GM19193 (cell line): Measurements from ENCODE around the gene CGRRF1.

ENCODE experiments used
- POLR2A ChIP-seq: IDR thresholded peaks from 4 replicates; pipeline ENCODE4 v1.6.1; 2011; ENCODE audit not compliant: insufficient read depth, insufficient read length; ENCODE audit errors: extremely low read depth

CGRRF1 gene

DNA sequence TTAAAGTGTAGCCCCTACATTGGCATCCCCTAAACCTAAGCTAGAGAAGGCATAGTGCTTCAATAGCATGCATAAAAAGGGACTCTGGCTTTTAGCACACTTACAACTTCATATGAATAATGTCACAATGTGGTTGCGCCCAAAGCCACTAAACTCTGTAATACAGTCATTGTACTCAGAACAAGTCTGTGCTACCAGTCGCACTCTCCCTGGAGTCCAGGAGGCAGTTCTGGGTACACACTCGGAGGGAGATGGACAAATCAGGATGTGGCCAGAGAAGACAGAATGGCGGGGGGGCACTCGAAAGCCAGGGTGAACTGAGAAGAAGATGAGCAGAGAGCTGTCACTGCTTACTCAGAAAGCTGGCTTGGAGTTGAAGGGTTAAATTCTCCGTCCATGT is 67.8 kb downstream of the CGRRF1 start:
- TF ChIP-seq POLR2A = no peak

GRCh38 chr14:54577977-54578376 is 68.3 kb downstream of the CGRRF1 start:
- no peak for TF ChIP-seq POLR2A

DNA sequence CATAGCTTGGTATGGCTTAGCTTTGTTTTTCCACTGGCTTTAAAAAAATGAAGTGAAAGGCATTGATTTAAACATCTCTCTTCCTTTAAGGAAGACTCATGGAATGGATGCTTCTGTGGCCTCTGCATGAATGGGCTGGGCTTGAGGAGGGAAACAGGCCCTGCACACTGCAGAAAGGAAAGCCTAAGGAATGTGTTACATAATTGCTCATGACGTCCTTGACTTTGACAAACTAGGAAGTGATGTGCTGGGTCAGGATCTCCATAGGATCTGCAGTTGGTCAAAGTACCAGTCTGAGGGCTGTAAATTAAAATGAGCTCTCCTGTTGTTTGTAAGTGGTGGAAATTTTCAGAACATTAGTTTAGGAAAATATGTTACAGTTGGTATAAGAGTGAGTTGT is 69.9 kb downstream of the CGRRF1 start:
- no peak for TF ChIP-seq POLR2A

DNA sequence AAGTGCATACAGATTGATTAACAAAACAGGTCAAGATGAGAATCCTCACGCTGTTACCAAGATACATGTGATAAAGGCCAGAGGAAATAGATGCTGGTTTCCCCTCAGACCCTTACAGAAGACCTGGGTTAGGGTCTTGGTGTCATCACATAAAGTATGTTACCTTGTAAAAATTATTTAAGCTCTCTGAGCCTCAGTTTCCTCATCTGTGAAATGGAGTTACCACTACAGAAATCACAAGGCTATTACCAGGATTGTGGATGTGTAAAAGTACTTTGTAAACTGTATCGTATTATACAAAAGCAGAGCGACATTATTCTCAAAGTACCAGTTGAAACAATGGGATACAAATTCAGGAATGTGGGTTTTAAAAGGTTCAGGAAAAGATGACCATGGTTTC is 71.2 kb downstream of the CGRRF1 start:
- TF ChIP-seq POLR2A = no peak

DNA sequence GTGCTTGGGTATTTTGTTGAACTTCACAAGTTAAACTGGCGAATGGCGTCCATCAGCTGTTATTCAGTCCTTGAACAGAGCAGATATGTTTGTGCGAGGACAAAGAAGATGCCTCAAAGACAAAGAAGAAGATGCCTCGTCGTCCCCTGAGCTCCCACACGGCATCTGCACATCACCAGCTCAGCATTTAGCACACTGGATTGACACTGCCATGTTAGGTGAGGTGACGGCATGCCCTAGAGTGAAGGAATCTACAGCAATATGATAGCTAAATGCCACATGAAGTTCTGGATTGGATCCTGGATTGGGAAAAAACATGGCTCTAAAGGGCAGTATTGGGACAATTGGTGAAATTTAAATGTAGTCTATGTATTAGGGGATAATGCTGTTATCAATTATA is 72.6 kb downstream of the CGRRF1 start:
- TF ChIP-seq POLR2A = no peak

- TF ChIP-seq POLR2A = no peak
Observed at GRCh38 chr14:54584097-54584496, 74.4 kb downstream of the CGRRF1 start.

DNA sequence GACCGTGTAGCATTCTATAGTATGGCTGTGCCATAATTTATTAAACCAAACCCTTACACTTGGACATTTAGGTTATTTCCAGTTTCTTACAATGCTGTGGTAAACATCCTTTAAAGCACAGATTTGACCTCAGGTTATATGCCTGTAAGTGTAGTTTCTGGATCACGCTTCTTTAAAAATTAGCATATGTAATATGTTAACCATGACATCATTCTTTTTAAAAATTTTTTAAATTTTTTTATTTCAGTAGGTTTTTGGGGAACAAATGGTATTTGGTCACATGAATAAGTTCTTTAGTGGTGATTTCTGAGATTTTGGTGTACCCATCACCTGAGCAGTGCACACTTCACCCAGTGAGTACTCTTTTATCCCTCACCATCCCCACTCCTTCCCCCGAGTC is 75.5 kb downstream of the CGRRF1 start:
- TF ChIP-seq POLR2A = no peak
